ENCODE data around the gene MUC4.
"Not testable (repeated sequence)": the region's sequence is repeated elsewhere in the genome, so short reads cannot be mapped to it uniquely, and the experiment has no call there.

Gene MUC4

GRCh38 chr3:195834675-195835583, 23.2 kb upstream of the MUC4 start:
- DNase-seq: no peak

GRCh38 chr3:195829897-195830254, 18.1 kb upstream of the MUC4 start:
- no peak for DNase-seq

DNA sequence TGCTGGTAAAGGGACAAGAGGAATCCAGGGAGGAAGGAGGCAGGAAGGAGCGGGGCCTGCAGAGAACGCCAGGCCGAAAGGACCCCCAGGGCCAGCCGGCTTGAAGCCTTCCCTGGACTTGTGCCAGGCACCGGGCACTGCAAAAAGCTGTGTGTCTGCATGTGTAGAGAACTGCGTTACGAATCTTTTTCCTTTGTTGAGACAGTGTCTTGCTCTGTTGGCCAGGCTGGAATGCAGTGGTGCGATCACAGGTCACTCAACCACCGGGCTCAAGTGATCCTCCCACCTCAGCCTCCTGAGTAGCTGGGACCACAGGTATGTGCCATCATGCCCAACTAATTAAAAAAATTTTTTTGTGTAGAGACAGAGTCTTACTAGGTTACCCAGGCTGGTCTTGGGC, 17.0 kb upstream of the MUC4 start:
- DNase-seq: no peak

- no peak for DNase-seq
These were observed 14.4 kb upstream of the MUC4 start for GRCh38 chr3:195825857-195826804.

- no peak for DNase-seq
These were observed 13.5 kb upstream of the MUC4 start for GRCh38 chr3:195825191-195825588.

DNA sequence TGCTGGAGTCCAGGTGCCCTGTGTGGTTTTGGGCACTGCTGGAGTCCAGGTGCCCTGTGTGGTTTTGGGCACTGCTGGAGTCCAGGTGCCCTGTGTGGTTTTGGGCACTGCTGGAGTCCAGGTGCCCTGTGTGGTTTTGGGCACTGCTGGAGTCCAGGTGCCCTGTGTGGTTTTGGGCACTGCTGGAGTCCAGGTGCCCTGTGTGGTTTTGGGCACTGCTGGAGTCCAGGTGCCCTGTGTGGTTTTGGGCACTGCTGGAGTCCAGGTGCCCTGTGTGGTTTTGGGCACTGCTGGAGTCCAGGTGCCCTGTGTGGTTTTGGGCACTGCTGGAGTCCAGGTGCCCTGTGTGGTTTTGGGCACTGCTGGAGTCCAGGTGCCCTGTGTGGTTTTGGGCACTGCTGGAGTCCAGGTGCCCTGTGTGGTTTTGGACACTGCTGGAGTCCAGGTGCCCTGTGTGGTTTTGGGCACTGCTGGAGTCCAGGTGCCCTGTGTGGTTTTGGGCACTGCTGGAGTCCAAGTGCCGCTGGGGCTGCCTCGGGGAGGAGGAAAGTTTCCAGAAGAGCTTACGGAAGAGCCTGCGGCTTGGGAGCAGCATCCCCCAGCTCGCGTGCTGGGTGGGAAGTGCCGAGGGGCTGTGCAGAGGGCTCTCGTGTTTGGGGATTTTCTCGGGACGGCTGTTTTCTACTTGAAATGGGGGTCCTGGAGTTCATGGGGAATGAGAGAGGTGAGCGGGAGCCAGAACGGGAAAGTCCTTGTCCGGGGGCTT, 12.9 kb upstream of the MUC4 start:
- not testable (repeated sequence) for DNase-seq

DNA sequence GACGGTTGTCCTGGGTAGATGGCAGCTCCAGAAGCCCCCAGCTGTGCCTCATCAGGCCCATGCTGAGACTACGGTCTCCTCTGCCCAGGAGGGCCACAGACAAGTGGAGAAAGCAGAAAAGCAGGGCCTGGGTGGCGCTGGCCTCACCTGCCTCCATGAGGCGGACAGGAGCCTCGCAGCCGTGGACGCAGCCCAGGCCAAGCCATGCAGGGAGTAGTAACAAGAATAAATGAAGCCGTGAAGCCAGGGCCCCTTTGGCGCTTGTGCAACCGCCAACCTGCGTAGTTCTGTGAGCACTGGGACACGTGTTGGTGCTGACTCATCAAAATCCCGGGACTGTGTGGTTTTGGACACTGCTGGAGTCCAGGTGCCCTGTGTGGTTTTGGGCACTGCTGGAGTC, 12.3 kb upstream of the MUC4 start:
- no peak for DNase-seq

- no peak for DNase-seq
These were observed 11.6 kb upstream of the MUC4 start for GRCh38 chr3:195823280-195823679.

DNA sequence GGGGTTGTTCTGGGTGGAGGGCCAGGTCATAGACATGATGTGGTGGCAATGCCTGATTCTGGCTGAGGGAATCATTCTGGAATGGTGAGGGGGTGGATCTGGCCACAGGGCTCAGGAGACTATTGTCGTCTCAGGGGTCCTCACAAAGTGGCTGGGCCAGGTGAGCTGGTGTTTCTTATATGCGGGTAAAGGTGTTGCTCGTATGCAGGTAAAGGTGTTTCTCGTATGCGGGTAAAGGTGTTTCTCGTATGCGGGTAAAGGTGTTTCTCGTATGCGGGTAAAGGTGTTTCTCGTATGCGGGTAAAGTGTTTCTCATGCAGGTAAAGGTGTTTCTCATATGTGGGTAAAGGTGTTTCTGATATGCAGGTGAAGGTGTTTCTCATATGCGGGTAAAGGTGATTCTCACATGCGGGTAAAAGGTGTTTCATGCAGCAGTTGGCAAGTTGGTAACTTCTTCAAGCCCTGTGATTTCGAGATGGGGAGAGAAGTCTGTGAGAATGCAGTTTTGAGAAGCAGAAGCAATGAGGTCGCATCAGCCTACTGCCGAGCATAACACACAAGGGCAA, 10.5 kb upstream of the MUC4 start:
- DNase-seq: no peak

DNA sequence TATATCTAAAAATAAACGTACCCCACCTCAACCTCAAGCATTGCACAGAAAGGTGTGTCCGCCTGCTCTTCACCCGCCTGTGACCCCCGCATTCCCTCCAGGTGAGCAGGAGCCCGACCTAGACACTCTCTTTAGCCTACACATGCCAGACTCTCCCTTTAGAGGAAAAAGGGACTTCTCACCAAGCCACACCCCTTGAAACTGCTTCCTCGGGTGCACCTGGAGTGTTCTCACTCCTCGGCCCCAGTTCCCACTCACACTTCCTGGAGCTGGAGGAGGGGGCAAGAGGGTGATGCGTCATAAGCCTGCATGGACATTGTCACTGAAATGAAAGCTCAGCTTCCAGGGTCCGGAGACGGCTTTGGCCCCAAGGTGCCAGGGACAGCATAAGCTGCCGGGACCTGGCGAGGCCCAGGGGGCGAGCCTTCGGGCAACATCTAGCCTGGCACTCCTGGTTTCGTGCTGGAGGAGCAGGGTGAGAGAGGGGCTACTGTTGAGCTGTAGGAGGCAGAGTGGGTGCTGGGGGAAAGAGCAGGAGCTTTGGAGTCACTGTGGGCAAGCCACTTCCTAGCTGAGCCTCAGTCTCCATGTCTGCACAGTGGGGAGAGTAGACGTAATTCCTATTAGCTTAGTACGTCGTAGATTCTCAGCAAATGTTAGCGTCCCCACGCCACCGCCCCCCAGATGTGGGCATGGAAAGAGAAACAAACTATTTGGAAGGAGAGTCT, 9.8 kb upstream of the MUC4 start:
- DNase-seq: no peak

DNA sequence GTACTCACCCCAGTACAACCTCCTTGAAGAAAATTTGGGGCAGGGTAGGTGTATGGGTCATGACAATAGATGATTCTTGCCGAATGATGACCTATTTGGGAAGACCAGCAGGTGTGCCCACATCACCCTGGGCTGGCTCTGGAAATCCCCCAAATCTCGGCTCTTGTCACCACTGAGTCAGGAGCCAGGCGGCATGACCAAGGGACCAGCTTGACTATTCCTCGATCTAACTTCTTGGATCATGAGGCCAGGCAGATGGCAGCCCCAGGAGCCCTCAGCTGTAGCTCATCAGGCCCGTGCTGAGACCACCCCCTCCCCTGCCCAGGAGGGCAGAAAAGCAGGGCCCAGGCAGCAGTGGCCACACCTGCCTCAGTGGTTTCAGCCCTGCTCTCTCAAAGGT, 9.2 kb upstream of the MUC4 start:
- no peak for DNase-seq

DNA sequence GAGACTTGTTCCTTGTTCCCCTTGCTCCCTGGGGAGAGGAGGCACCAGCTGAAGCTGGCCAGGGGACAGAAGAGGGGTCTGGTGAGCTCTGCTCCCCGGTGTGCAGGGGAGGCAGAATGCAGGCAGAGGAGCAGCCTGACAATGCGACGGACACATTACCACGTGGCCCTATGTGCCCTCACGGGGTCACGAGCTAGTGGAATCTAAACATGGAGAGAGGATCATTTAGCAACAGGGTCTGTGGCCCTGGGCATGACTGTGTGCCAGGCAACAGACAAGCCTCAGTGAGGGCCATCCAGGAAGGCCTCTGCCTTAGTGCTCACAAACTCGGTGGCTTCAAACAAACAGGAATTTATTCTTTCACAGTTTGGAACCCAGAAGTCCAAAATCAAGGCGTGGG, 8.5 kb upstream of the MUC4 start:
- no peak for DNase-seq

DNA sequence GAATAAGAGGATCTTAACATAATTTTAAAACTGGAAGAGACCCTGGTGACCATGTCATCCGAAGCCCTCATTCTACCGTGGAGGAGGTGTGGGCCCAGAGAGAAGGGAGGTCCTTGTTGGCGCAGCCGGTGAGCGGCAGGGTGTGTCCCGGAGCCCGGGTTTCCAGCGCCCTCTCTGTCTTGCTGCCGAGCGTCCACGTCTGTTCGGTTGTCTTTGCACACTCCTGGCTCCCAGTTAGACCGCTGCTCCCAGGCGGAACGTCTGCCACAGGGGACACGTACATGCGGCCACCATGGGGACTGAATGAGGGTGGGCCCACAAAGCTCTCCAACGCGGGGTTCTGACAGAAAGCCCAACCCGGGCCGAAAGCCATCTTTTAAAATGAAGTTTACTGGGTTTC, 6.6 kb upstream of the MUC4 start:
- DNase-seq: no peak

- no peak for DNase-seq
These were observed 5.9 kb upstream of the MUC4 start for GRCh38 chr3:195817578-195818135.

DNA sequence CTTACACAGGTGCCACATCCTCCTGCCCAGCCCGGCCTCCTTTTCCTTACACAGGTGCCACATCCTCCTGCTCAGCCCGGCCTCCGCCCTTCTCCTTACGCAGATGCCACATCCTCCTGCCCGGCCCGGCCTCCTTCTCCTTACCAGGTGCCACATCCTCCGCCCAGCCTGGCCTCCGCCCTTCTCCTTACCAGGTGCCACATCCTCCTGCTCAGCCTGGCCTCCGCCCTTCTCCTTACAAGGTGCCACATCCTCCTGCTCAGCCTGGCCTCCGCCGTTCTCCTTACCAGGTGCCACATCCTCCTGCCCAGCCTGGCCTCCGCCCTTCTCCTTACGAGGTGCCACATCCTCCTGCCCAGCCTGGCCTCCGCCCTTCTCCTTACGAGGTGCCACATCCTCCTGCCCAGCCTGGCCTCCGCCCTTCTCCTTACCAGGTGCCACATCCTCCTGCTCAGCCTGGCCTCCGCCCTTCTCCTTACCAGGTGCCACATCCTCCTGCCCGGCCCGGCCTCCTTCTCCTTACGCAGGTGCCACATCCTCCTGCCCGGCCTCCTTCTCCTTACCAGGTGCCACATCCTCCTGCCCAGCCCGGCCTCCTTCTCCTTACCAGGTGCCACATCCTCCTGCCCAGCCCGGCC, 4.7 kb upstream of the MUC4 start:
- not testable (repeated sequence) for DNase-seq

DNA sequence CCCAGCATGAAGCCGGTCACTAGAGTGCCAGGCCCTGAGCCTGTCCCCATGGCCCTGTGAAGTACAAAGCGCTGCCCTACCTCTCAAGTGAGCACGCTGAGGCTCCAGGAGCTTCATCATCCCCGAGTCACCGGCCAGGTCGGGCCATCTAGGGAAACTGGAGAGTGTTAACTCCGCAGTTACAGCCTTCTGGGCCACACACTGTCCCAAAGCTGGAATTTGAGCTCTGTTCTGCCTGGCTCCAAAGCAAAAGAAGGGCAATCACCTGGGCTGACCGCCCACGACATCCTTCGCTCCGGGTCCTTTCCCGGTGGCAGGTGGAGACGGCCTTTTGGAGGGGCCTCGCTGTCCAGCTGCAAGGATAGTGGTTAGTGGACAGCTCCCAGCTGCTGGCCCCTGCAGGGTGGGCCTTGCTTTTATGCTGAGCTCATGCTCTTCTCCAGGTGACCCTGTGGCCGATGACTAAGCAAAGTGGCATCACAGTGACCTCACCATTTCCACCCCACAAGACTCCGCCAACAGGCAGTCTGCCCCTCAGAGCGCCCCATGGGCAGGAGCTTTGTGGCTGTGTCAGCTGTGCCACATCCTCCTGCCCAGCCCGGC, 3.5 kb upstream of the MUC4 start:
- DNase-seq: no peak

DNA sequence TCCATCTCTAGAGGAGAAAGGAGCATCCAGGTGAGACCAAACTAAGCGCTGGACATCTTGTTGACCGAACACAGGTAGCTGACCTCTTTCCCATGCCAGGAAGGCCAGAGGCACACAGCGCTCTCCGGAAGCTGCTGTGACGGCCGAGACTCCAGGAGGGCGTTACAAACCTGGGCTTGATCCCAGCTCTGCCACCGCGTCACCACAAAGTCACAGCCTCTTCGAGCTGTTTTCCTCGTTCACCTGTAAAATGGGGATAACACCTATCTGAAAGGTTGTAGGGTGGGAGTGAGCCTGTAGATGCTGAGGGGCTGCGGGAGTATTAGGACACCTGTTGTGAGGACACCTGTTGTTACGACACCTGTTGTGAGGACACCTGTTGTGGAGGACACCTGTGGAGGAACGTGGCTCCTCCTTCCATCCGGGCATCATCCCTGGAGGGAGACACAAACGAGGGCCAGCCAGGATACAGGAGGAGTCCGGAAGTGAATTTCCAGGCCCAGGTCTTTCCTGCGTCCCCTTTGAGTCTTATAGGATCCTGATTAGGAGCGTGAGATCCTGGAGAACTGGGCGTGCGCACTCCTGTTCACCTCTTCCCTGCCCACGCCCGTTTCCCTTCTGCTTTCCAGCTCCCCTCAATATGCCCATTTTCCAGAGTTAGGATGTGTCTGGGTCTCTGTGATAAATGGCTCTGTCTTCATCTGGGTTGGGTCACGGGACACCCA, 2.3 kb upstream of the MUC4 start:
- no peak for DNase-seq

DNA sequence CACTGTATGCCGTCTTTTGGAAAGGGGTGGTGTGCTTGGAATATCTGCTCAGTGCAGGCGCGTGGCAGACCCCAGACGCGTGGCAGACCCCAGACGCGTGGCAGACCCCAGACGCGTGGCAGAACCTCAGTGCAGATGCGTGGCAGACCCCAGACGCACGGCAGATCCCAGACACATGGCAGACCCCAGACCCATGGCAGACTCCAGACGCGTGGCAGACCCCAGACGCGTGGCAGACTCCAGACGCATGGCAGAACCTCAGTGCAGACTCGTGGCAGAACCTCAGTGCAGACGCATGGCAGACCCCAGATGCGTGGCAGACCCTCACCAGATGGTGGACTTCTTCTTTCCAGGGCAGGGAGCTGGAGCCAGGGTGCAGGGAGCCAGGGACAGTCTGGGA, 637 bp upstream of the MUC4 start:
- no peak for DNase-seq

GRCh38 chr3:195810455-195810845, 1.3 kb downstream of the MUC4 start:
- DNase-seq: no peak

- DNase-seq: no peak
These were observed 1.8 kb downstream of the MUC4 start for GRCh38 chr3:195809796-195810454.

All from stimulated activated naive CD4-positive, alpha-beta T cell treated with Interleukin-2 at 50 U/mL for 16 hours (primary cell).